Testis (tissue), 3 donors: ENCODE results near the gene CX3CR1. TPM values are rescaled to one million over a fixed set of nuclear protein-coding genes. Genes with fewer than 3 reads are reported as not detected.

Experiments used
- DNase-seq: peaks from one replicate; pipeline ENCODE4 v3.0.0-alpha.2; 2019
- H3K27ac ChIP-seq, 2 donors: fragments of 200-600 bp; sonication (generic); one replicate each; pipeline ENCODE4 v1.5.1; 2019
- H3K27me3 ChIP-seq: fragments of 200-600 bp; sonication (generic); one replicate; pipeline ENCODE4 v1.5.1; 2019
- H3K36me3 ChIP-seq: fragments of 200-600 bp; sonication (generic); one replicate; pipeline ENCODE4 v1.5.1; 2017; ENCODE audit warnings: low read depth; ENCODE audit errors: missing control alignments
- H3K4me1 ChIP-seq: fragments of 200-600 bp; sonication (generic); one replicate; pipeline ENCODE4 v1.5.1; 2019
- H3K4me3 ChIP-seq, 2 donors: fragments of 200-600 bp; sonication (generic); one replicate each; pipeline ENCODE4 v1.5.1; 2017 to 2019
- H3K9me3 ChIP-seq: fragments of 200-600 bp; sonication (generic); one replicate; pipeline ENCODE4 v1.5.1; 2017
- CTCF ChIP-seq, 3 experiments: fragments of 450-650 bp in 2 of 3; fragments of 200-600 bp in 1 of 3; sonication (generic) in 1 of 3; IDR thresholded peaks; one replicate each; pipeline ENCODE4 v1.5.1; 2016 to 2019; ENCODE audit warnings: antibody characterized with exemption in 3 of 3, mild to moderate bottlenecking in 2 of 3, moderate library complexity in 1 of 3
- POLR2A ChIP-seq: fragments of 450-650 bp; IDR thresholded peaks from one replicate; pipeline ENCODE4 v1.6.1; 2017; ENCODE audit warnings: antibody characterized with exemption, mild to moderate bottlenecking, moderate library complexity
- WGBS, 2 donors: methylation state at CpG; one replicate each; pipeline ENCODE4 v1.1.5; 2018; 5-methylcytosine and 5-hydroxymethylcytosine counted together
- intact Hi-C: fragments of 100-400 bp; cut with DNase I; formaldehyde crosslinking; loops from one replicate; pipeline ENCODE4 v1.15.1; 2023; ENCODE audit warnings: low total_unique reads
- polyA plus RNA-seq: library from polyadenylated mRNA; stranded (reverse); fragments of 350-450 nt; fragmentation: Illumina TruSeq; extraction: RNeasy Lipid Tissue Mini Kit (QIAGEN cat#74804); gene quantifications from one replicate; pipeline ENCODE4 v1.2.3, GENCODE V29; 2014; ENCODE audit warnings: low read depth, low replicate concordance; ENCODE audit not compliant: insufficient read depth
- total RNA-seq, 2 donors: library from RNA; depleted of rRNA; stranded (reverse); fragments of >200 nt; gene quantifications; one replicate each; pipeline ENCODE4 v1.2.3, GENCODE V29; 2016

CX3CR1 gene
- total and polyA plus RNA-seq, 3 donors from 2014 or later: 1.4 to 3.5 (median 2.0) TPM

GRCh38 chr3:39299279-39299678 is 19.4 kb upstream of the CX3CR1 start:
- no peaks in the 10 kb centered on the region for H3K27me3 ChIP-seq

GRCh38 chr3:39296197-39297077 is 16.6 kb upstream of the CX3CR1 start:
- WGBS, 2 donors: 86 to 94% methylated on average over 4 of the region's 4 CpGs
- DNase-seq: no peak

More at GRCh38 chr3:39299279-39299678, 19.4 kb upstream of the CX3CR1 start:
- no peaks in the 10 kb centered on the region for H3K36me3 ChIP-seq
- H3K27ac ChIP-seq: no peak overlapping the region
- intact Hi-C loops: no loop called here
- no peaks in the 10 kb centered on the region for H3K4me1 ChIP-seq
- no peak for TF ChIP-seq CTCF (IDR thresholded peaks at IDR 0.05)
- no peak for TF ChIP-seq POLR2A
- H3K9me3 ChIP-seq: no peaks in the 10 kb centered on the region
- DNase-seq: no peak
- no peak overlapping the region for H3K4me3 ChIP-seq

DNA sequence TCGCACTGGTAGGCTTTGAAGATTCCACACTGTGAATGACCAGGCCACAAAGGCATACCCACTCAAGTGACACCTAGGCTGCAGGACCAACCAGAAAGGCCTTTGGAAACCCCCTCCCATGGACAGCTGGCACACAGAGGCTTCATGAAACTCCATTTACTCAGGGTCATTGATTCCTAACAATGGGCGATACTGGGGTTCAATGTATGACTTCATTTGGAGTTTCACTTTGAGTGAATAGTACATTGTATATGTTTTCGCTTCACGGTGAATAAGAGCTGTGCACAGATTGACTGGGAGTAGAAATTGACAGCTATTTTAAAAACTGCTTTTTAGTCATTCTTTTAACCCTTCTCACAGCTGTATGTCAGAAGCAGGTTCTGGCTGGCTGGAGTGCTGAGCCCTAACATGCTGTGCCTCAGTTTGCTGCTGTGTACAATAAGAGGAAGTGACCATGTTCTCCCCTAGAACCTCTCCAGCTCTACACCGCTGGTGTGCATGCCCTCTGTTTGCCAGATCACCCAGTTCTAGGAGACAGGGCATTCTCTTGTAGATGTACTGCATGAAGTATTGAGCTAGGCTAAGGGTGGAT is 15.4 kb upstream of the CX3CR1 start:
- H3K4me1 ChIP-seq: no peaks in the 10 kb centered on the region
- intact Hi-C loops: no loop called here
- WGBS, 2 donors: 89 to 93% methylated on average over 5 of the region's 5 CpGs
- no peak for DNase-seq
- no peaks in the 10 kb centered on the region for H3K9me3 ChIP-seq
- TF ChIP-seq CTCF (IDR thresholded peaks at IDR 0.05): no peak
- TF ChIP-seq POLR2A: no peak
- no peak overlapping the region for H3K4me3 ChIP-seq
- H3K27me3 ChIP-seq: no peaks in the 10 kb centered on the region
- no peak overlapping the region for H3K27ac ChIP-seq
- H3K36me3 ChIP-seq: no peaks in the 10 kb centered on the region

More at GRCh38 chr3:39296197-39297077, 16.6 kb upstream of the CX3CR1 start:
- H3K4me1 ChIP-seq: no peaks in the 10 kb centered on the region
- H3K36me3 ChIP-seq: no peaks in the 10 kb centered on the region
- no peak overlapping the region for H3K4me3 ChIP-seq
- H3K9me3 ChIP-seq: no peaks in the 10 kb centered on the region
- no peak overlapping the region for H3K27ac ChIP-seq
- no peaks in the 10 kb centered on the region for H3K27me3 ChIP-seq
- TF ChIP-seq POLR2A: no peak
- intact Hi-C loops: no loop called here

DNA sequence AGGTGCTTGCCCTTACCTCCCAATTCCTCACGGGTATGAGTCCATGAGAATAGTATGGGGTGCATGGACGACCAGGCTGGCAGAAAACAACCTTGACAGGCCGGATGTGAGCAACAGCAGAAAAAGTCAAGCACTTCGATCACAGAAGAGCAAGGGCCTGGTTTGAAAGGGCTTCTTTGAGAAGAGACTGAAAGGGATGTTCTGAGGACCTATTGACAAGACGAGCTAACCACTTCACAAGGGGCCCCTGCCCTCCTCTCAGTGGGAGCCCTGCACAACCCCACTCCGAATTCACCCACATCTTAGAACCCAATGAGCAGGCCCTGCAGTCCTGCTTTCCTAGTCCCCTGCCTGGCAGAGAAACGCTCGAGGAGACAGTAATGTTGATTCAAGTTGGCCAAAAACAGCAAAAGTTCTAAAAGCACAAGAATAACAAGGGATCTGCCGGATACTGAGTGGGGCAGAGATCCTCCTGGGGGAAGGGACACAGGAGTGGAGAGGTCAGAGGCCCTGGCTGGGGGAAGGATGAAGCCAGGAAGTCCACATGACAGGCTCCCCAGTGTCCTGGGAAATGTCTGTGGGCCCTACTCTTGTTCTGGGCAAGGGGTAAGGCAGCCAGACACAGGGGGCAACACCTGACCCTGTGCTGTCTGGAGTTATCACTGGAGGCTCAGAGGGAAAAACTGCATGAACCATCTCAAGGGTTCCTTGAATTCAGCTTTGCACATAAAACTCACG is 14.8 kb upstream of the CX3CR1 start:
- no peak for TF ChIP-seq CTCF (IDR thresholded peaks at IDR 0.05)
- TF ChIP-seq POLR2A: no peak
- no peak overlapping the region for H3K4me3 ChIP-seq
- H3K27ac ChIP-seq: no peak overlapping the region
- WGBS, 2 donors: 64 to 77% methylated on average over 10 of the region's 10 CpGs
- intact Hi-C loops: no loop called here
- no peaks in the 10 kb centered on the region for H3K9me3 ChIP-seq
- H3K4me1 ChIP-seq: no peaks in the 10 kb centered on the region
- no peaks in the 10 kb centered on the region for H3K27me3 ChIP-seq
- no peaks in the 10 kb centered on the region for H3K36me3 ChIP-seq
- DNase-seq: no peak

- TF ChIP-seq POLR2A (no peak), CTCF (IDR thresholded peaks at IDR 0.05) (no peak)
- Histone ChIP-seq H3K9me3 (no peaks in the 10 kb centered on the region), H3K36me3 (no peaks in the 10 kb centered on the region), H3K4me1 (no peaks in the 10 kb centered on the region), H3K27ac (no peak overlapping the region), H3K27me3 (no peaks in the 10 kb centered on the region), H3K4me3 (no peak overlapping the region)
- intact Hi-C loops: no loop called here
- no peak for DNase-seq
- 85 to 86% methylated on average over 4 of the region's 4 CpGs for WGBS, 2 donors
Measured at GRCh38 chr3:39292961-39293360, 13.1 kb upstream of the CX3CR1 start.
